HL-60/S4 treated with retinoic acid at 250 ng/mL for 4 days and 3 days (cell line): ENCODE results near the gene PLXNB3.

Source experiments
- in situ Hi-C: fragments of 300-500 bp; cut with MboI; formaldehyde crosslinking; loops from 2 replicates; pipeline ENCODE4 v1.7.0; 2022; ENCODE audit warnings: low sequenced_read_pairs

Gene PLXNB3

DNA sequence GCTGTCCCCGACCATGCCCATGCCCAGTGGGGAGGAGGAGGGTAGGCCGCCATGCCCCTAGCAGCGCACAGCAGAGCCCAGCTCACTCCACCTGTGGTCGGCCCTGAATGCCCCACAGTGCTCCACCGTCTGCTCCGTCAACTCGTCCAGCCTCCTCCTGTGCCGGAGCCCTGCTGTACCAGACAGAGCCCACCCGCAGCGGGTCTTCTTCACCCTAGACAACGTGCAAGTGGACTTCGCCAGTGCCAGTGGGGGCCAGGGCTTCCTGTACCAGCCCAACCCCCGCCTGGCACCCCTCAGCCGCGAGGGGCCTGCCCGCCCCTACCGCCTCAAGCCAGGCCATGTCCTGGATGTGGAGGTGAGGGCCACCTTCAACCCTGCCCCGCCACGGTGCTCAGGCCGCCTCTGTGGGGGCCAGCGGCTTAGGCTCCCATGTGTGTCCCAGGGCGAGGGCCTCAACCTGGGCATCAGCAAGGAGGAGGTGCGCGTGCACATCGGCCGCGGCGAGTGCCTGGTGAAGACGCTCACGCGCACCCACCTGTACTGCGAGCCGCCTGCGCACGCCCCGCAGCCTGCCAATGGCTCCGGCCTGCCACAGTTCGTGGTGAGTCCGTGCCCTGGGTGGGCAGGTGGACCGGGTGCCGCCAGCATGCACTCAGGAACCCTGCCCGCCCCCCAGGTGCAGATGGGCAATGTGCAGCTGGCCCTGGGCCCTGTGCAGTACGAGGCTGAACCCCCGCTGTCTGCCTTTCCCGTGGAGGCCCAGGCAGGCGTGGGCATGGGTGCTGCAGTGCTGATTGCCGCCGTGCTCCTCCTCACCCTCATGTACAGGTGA, 9.9 kb downstream of the PLXNB3 start:
- in situ Hi-C loops, result no loop called here

DNA sequence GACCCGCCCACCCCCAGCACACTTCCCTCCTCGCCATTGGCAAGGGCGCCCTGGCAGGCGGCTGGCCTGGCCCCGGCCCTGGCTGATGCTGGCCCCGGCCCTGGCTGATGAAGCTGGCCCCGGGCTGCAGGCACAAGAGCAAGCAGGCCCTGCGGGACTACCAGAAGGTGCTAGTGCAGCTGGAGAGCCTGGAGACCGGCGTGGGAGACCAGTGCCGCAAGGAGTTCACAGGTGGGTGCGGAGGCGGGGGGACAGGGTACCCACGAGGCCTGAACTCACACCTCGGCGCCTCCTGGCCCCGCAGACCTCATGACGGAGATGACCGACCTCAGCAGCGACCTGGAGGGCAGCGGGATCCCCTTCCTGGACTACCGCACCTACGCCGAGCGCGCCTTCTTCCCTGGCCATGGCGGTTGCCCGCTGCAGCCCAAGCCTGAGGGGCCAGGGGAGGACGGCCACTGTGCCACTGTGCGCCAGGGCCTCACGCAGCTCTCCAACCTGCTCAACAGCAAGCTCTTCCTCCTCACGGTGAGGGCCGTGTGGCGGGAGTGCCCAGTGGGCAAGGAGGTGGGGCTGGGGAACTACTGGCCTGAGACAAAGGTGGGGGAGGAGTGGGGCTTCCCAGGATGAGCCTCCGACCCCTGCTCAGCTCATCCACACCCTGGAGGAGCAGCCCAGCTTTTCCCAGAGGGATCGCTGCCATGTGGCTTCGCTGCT, 10.7 kb downstream of the PLXNB3 start:
- in situ Hi-C loops, result no loop called here

DNA sequence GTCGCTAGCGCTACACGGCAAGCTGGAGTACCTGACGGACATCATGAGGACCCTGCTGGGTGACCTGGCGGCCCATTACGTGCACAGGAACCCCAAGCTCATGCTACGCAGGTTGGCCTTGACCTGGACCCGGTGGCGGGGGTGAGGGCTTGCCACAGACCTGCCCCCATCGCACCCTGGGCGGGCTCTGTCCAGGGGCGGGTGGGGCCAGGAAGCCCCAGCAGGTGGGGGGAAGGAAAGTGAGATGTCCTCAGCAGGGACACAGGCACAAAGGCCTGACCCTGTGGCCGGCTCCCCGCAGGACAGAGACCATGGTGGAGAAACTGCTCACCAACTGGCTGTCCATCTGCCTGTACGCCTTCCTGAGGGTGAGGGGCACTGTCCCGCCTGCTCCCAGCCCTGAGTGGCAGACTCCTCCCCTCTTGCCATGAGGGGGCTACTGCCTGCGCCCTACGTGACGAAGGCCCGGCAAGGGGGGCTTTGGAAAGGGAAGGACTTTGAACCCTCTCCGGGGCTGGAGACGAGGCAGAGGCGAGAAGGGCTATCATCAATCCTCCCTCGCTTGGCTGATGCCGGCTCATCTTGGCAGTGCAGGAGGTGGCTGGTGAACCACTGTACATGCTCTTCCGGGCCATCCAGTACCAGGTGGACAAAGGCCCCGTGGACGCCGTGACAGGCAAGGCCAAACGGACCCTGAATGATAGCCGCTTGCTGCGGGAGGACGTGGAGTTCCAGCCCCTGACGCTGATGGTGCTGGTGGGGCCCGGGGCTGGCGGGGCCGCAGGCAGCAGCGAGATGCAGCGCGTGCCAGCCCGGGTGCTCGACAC, 11.5 kb downstream of the PLXNB3 start:
- in situ Hi-C loops, result no loop called here

DNA sequence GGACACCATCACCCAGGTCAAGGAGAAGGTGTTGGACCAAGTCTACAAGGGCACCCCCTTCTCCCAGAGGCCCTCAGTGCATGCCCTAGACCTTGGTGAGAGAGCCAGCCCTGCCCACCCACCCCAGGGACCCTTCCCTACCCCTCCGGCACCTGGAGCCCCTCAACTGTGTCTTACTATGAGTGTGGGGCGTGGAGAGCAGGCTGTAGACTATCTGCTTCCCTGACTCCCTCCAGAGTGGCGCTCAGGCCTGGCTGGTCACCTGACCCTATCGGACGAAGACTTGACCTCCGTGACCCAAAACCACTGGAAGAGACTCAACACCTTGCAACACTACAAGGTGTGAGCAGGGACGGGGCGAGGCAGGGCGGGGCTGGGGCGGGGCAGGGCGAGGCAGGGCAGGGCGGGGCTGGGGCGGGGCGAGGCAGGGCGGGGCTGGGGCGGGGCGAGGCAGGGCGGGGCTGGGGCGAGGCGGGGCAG, 12.1 kb downstream of the PLXNB3 start:
- in situ Hi-C loops, result no loop called here

DNA sequence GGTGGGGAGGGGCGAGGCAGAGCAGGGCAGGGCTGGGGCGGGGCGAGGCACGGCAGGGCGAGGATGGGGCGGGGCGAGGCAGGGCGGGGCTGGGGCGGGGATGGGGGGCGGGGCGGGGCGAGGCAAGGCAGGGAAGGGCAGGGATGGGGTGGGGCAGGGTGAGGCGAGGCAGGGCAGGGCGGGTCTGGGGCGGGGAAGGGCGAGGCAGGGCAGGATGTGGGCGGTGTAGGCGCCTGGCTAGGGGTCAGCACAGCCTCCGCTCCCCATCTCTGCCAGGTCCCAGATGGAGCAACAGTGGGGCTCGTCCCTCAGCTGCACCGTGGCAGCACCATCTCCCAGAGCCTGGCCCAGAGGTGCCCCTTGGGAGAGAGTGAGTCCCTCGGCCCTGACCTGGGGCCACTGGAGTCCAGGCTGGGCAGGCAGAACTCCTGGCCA, 12.6 kb downstream of the PLXNB3 start:
- in situ Hi-C loops, result no loop called here

DNA sequence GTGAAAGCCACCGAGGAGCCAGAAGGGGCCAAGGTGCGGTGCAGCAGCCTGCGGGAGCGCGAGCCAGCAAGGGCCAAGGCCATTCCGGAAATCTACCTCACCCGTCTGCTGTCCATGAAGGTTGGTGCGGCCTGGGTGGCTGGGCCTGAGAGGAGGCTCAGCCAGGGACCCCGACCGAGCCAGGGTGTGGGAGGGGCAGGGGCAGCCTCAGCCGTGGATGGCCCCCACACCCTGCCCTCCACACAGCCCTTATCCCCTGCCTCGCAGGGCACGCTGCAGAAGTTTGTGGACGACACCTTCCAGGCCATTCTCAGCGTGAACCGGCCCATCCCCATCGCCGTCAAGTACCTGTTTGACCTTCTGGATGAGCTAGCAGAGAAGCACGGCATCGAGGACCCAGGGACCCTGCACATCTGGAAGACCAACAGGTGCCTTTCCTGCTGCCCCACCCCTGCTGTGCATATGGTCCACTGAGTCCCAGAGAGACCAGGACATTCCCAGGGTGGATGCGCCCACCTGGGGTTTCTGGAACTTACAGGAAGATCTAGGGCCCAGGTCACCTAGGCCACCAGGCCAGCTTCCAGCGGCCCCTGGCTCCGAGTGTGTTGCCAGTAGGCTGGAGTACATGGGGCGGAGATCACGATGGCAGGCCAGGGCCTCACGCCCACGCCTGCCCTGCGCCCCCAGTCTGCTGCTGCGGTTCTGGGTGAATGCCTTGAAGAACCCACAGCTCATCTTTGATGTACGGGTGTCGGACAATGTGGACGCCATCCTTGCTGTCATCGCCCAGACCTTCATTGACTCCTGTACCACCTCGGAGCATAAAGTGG, 13.4 kb downstream of the PLXNB3 start:
- in situ Hi-C loops, result no loop called here

DNA sequence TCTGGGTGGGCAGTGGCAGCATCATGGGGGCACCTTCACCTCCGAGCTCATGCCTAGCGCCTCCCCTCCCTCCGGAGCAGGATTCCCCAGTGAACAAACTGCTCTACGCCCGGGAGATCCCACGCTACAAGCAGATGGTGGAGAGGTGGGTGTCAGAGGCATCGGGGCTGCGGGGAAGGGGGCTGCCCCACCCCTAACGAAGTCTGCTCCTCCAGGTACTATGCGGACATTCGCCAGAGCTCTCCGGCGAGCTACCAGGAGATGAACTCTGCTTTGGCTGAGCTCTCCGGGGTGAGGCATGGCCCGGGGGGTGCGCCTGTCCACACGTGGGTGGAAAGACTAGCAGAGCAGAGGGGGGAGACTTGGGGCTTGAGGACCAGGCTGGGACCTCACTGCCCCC, 14.1 kb downstream of the PLXNB3 start:
- in situ Hi-C loops, result no loop called here

DNA sequence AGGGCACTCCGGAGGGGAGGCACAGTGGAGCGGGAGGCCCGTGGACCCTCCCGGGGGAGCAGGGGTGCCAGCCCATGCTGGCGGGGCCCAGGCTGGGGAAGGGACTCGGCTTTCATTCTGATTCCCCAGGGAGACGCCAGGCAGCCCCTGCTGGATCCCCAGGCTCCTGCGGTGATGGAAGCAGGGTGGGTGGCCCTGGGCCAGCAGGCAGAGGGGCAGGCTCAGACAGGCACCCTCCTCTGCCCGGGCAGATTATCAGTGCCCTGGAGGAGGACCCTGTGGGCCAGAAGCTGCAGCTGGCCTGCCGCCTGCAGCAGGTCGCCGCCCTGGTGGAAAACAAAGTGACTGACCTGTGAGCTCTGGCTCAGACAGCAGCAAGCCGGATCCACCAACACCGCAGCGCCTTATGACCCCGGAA, 14.6 kb downstream of the PLXNB3 start:
- in situ Hi-C loops, result no loop called here

DNA sequence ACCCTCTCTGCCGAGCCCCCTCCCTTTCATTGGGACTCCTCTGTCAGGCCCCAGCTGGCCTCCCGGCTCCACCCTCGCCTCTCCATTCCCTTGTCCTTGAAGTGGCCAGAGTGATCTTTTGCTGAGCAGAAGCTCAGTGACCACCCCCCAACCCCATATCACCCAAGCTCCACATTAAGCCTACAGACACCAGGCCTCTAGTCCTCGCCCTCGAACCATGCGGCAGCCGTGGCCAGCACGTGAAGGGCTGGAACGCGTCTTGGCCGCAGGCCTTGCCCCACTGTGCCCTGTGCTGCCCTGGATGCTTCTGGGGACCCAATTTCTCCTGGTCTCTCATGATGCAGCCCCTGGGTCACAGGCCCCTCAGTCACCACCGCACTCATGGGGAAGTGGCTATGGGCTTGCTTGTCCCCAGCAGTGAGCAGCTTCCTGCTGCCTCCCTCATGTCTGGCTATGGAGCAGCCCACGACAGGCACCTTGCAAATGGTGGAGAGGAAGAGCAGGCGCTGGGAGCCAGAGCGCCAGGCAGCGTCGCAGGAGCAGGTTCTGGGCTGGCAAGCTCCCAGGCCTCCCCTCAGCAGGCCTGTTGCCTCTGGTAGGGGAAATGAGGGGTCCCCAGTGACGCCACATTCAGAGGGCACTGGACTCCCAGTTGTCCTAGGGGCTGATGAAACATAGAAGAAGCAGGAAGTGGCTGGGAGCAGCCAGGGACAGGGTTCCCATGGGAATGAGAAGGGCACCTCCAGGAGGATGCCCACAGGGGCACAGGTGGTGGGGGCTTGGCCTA, 16.0 kb downstream of the PLXNB3 start:
- in situ Hi-C loops, result no loop called here

DNA sequence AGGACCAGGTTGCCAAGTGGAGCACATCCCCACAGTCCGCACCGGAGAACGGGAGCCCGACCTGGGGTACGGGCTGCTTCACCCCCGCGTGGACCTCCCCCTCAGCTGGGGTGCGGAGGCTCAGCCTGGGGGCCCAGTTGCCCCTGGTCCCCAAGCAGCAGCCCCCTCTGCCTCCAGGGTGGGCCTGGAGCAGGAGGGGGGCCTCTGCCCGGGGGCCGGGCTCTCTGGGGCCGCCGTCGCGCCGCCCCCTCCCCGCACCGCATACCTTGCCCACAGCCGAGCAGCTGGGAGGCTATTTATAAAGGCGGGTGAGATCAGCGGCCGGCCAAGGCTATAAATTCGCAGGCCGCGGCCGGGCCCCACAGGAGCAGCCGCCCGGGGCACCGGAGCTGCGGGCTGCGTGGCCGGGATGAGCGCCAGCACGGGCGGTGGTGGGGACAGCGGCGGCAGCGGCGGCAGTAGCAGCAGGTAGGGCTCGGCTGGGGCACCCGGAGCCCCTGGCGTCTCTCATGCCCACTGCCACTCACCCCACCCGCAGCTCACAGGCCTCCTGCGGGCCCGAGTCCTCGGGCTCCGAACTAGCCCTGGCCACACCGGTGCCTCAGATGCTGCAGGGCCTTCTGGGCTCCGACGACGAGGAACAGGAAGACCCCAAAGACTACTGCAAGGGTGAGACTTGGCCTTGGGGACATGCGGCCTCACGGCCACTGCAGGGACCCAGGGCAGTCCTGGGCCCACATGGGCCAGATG, 16.8 kb downstream of the PLXNB3 start, which contains the start of gene SRPK3:
Gene SRPK3 (plus strand): TSS at position 364 of the 750 bp plus-strand sequence. CDS start 46 bp downstream, at position 410.
- in situ Hi-C loops, result no loop called here

DNA sequence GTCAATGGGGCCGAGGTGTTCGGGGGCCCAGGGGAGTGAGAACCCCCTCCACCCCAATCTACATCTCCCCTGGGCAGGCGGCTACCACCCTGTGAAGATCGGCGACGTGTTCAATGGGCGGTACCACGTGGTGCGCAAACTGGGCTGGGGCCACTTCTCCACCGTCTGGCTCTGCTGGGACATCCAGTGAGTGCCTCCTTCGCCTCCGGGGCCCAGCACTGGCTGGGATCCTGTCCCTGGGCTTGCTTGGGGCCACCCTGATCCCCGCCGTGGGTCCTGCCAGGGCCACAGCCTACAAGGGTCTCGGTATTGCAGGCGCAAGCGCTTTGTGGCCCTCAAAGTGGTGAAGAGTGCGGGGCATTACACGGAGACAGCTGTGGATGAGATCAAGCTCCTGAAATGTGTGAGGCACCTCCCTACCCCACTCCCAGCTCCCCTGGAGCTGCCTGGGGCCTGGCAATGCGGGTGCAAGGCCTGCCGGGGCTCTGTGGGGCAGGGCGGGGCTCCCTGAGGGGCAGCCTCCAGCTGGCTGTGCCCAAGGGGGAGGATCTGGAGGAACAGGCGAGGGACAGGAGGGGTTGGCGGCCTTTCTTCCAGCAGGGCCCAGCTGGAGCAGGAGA, 17.5 kb downstream of the PLXNB3 start:
- in situ Hi-C loops, result no loop called here

DNA sequence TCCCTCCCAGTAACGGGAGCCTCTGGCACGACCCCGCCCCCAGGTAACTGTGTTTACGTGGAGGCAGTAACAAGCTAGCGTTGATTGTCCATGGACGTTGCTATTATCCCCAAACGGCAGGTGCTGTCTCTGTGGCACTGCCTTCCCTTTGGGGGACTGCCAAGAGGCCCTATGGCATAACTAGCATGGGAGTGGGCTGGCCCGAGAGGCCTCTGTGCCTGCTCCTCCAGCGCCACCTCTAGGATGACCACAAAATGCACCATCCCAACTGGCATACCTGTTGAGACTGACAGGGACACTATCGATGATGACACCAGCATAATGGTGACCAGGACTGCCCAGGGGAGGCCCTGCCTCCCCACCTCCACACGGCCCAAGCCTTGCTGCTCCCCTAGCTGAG, 18.3 kb downstream of the PLXNB3 start:
- in situ Hi-C loops, result no loop called here

DNA sequence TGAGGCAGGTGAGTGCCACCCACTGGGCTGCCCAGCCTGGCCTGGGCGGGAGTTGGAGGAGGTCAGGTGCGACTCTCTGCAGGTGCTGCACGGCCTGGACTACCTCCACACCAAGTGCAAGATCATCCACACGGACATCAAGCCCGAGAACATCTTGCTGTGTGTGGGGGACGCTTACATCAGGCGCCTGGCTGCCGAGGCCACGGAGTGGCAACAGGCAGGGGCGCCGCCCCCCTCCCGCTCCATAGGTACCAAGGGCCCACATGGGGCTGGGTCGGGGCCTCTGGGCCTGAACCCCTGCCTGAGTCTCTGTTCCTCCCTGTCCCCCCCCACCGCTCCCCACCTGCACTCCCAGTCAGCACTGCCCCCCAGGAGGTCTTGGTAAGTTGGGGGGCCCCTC, 18.8 kb downstream of the PLXNB3 start:
- in situ Hi-C loops, result no loop called here

DNA sequence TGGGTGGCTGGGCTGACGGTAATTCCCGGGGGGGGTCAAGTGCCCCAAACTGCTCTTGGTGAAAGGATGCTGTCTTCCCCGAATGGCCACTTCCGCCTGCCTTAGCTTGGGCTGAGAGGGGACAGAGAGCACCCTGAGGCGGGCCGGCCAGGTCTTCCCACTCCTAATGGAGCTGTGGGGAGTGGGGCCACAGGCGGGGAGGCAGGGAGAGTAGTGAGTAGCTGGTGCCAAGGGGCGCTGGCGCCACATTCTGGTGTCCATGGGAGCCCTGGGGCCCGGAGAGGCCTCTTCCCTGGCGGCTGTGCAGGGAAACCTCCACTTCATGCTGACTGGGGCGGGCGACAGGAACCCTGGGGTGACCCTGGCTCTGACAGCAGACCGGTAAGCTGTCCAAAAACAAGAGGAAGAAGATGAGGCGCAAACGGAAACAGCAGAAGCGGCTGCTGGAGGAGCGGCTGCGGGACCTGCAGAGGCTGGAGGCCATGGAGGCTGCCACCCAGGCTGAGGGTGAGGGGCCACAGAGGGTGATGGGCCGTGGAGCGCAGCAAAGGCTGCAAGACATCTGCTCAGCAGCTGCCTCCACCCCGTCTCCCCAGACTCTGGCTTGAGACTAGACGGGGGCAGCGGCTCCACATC, 19.4 kb downstream of the PLXNB3 start:
- in situ Hi-C loops, result no loop called here

DNA sequence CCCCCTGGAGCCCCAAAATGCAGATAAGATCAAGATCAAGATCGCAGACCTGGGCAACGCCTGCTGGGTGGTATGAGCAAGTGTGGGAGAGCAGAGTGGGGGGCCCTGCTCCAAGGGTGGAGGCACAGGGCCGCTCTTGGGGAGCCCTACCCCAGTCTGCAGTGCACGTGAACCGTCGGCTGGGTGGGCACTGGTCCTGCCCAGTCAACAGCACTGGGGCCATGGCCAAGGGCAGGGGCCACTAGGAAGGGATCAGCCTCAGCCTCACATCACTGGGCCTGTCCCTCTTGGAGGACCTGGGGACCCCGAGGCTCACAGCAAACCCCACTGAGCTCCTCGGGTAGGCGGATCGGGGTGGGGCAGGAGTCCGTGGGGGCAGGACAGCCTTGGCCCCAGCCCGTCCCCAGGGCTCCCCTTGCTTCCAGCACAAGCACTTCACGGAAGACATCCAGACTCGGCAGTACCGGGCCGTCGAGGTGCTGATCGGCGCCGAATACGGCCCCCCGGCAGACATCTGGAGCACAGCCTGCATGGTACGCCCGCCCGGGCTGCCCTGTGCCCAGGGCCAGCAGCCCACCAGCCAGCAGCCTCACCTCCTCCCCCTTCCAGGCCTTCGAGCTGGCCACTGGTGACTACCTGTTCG, 20.4 kb downstream of the PLXNB3 start:
- in situ Hi-C loops, result no loop called here

DNA sequence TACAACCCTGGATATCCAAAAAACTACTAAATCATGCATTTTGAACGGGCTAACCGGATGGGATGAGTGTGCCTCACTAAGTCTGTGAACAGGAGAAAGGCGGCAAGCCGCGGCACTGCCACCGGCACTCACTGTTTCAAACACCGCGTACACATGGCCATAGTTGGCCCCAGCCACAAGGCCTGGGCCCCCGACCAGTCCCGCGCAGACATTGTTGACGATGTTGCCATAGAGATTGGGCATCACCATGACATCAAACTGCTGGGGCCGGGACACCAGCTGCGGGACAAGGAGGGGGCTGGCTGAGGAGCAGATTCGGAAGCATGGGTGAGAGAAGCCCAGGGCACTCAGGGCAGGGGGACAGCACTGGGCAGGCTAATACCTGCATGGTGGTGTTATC, 22.6 kb downstream of the PLXNB3 start:
- in situ Hi-C loops, result no loop called here

DNA sequence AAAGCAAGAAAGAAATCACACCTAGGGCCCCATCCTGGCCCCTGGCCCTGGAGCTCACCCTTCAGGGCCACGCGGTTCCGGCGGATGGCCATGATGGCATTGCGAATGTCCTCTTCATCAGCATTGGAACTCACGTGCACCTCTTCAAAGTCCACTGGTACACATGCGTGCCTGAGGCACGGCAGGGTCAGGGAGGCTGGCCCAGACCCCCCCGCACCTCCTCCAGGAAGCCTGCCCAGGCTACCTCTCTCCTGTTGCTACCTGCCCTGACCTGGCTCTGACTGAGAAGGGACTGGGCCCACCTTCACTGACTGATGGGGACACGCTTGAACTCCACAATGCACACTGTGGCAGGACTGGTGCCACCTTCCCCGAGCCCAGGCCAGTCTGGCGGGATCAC, 25.6 kb downstream of the PLXNB3 start:
- in situ Hi-C loops, result no loop called here
